DMS153 (cell line): Measurements from ENCODE around the gene SAE1.

Source experiments
- DNase-seq: peaks from one replicate; lab custom pipeline; 2025; lab: John Stamatoyannopoulos, UW

The SAE1 gene

GRCh38 chr19:47161876-47162489 lies 31.3 kb downstream of the SAE1 start:
- no peak for DNase-seq

- no peak for DNase-seq
Observed at GRCh38 chr19:47168065-47168464, 37.4 kb downstream of the SAE1 start.

- DNase-seq: no peak
Observed at GRCh38 chr19:47172666-47173455, 42.2 kb downstream of the SAE1 start.

- no peak for DNase-seq
Observed at GRCh38 chr19:47176071-47176626, 45.5 kb downstream of the SAE1 start.

- no peak for DNase-seq
Observed at GRCh38 chr19:47176627-47177090, 46.0 kb downstream of the SAE1 start.

- DNase-seq: no peak
Observed at GRCh38 chr19:47179653-47180310, 49.1 kb downstream of the SAE1 start.

- no peak for DNase-seq
Observed at GRCh38 chr19:47183601-47184000, 53.0 kb downstream of the SAE1 start.

GRCh38 chr19:47186446-47187334 lies 56.1 kb downstream of the SAE1 start:
- no peak for DNase-seq

- DNase-seq: no peak
Observed at GRCh38 chr19:47187335-47187655, 56.7 kb downstream of the SAE1 start.

- no peak for DNase-seq
Observed at GRCh38 chr19:47187797-47188196, 57.2 kb downstream of the SAE1 start.

GRCh38 chr19:47188507-47189033 lies 57.9 kb downstream of the SAE1 start:
- no peak for DNase-seq

- DNase-seq: peak; percentile 21
Observed at GRCh38 chr19:47190167-47190727, 59.6 kb downstream of the SAE1 start.

GRCh38 chr19:47195434-47195833 lies 64.8 kb downstream of the SAE1 start:
- no peak for DNase-seq

GRCh38 chr19:47197141-47197540 lies 66.5 kb downstream of the SAE1 start:
- no peak for DNase-seq

- no peak for DNase-seq
Observed at GRCh38 chr19:47200530-47200929, 69.9 kb downstream of the SAE1 start.

GRCh38 chr19:47203254-47203653 lies 72.6 kb downstream of the SAE1 start:
- no peak for DNase-seq

GRCh38 chr19:47209319-47210179 lies 78.9 kb downstream of the SAE1 start:
- no peak for DNase-seq

GRCh38 chr19:47210180-47210490 lies 79.5 kb downstream of the SAE1 start:
- no peak for DNase-seq

GRCh38 chr19:47210689-47211316 lies 80.2 kb downstream of the SAE1 start:
- DNase-seq: peak; percentile 47

- no peak for DNase-seq
Observed at GRCh38 chr19:47215581-47215980, 84.9 kb downstream of the SAE1 start.
